ENCODE measurements around the gene GBGT1. TPM values are rescaled to one million over a fixed set of nuclear protein-coding genes. Genes with fewer than 3 reads are reported as not detected.

Gene GBGT1
- total and polyA plus RNA-seq, 9 of the 15 experiments (the other 6 are each of a cell fraction or from before 2014, with no cell fraction given), result 0.55 to 25.8 (median 13.7) TPM

DNA sequence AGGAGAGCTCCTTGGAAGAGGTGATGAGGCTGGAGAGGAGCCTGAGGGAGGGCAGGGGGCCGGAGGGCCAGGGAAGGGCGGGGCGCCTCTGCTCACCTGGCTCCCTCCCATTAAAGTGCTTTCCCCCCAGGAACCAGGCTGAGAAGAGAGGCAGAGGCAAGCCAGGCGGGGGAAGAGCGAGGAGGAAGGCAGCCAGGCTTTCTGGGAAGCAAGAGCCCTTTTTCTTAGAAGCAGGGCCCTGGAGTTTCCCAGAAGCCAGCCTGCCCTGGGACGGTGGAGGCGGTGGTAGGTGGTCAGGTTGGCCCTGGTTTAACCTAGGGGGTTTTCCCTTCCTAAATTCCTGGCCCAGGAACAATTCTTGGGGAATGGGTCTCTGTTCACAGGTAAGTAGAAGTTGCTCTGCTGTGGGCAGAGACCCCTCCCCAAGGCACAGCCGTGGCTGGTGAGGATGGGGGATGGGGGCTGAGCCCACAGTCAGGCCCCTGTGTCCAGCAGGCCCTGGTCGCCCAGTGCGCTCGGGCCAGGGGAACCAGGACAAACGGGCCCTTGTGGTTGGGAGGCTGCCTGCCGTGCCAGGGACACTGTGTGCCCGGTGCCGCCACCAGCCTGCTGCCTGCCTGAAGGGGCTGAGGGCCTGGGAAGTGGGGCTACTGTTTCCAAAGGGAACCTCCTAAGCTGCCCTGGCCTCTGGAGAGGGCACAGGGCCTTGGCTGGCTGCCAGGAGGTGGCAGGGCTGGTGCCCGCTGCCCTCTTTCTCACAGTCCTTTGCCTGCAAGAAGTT is 26.1 kb downstream of the GBGT1 start (continued):
- TF ChIP-seq EP300 (IDR thresholded peaks at IDR 0.05; ENCODE audit: low read length) (peak; percentile 58), ATF7 (IDR thresholded peaks at IDR 0.05) (peak; percentile 30; the same call in 1 of the 2 replicates), STAT5A (IDR thresholded peaks at IDR 0.05; ENCODE audit: borderline replicate concordance, low read length) (peak; percentile 74), ARID1B (IDR thresholded peaks at IDR 0.05) (peak; percentile 68), ZNF695 (CRISPR knock-in tag; IDR thresholded peaks at IDR 0.05) (no peak), GTF2F1 (IDR thresholded peaks at IDR 0.05; ENCODE audit: low read depth, low read length) (no peak), NBN (IDR thresholded peaks at IDR 0.05; ENCODE audit: low read depth) (peak; percentile 56; the same call in 1 of the 2 replicates), HDAC1 (IDR thresholded peaks at IDR 0.05) (0 out of 4 replicates have a peak, but pooled peaks of 1 of the 2 experiments have one; percentile 38), SMARCC2 (IDR thresholded peaks at IDR 0.05; ENCODE audit: low read depth) (no peak), ZNF12 (CRISPR knock-in tag; IDR thresholded peaks at IDR 0.05) (no peak), MCM7 (IDR thresholded peaks at IDR 0.05) (no peak), RBFOX2 (IDR thresholded peaks at IDR 0.05; ENCODE audit: low read depth, low read length) (peak; percentile 64), TCF7 (IDR thresholded peaks at IDR 0.05; ENCODE audit: borderline replicate concordance) (no peak), ID3 (CRISPR knock-in tag; IDR thresholded peaks at IDR 0.05) (no peak), ID3 (tag; IDR thresholded peaks at IDR 0.05) (peak; percentile 69; the same call in 1 of the 2 replicates), SP1 (CRISPR knock-in tag; IDR thresholded peaks at IDR 0.05) (no peak), TSHZ1 (CRISPR knock-in tag; IDR thresholded peaks at IDR 0.05) (0 out of 2 replicates have a peak, but pooled peaks have one; percentile 30), PURB (CRISPR knock-in tag; IDR thresholded peaks at IDR 0.05; ENCODE audit: low read depth) (no peak), ILK (tag; IDR thresholded peaks at IDR 0.05; ENCODE audit: borderline replicate concordance, low read depth) (no peak), ZNF436 (CRISPR knock-in tag; IDR thresholded peaks at IDR 0.05) (no peak), TBL1XR1 (IDR thresholded peaks at IDR 0.05; ENCODE audit: low read length in 2 of 2) (0 out of 4 replicates have a peak, but pooled peaks of 1 of the 2 experiments have one; percentile 38), ZNF511 (CRISPR knock-in tag; IDR thresholded peaks at IDR 0.05) (no peak), ZNF124 (CRISPR knock-in tag; IDR thresholded peaks at IDR 0.05) (no peak), BRD9 (IDR thresholded peaks at IDR 0.05; ENCODE audit: low read depth, partially characterized antibody) (no peak), NFIX (CRISPR knock-in tag; IDR thresholded peaks at IDR 0.05; ENCODE audit: low read depth) (no peak), SOX6 (IDR thresholded peaks at IDR 0.05) (peak; percentile 45; the same call in 1 of the 2 replicates)

Measured in K562 (cell line).